Measurements from ENCODE around the gene SMAD4.
"Not testable (repeated sequence)": the region's sequence is repeated elsewhere in the genome, so short reads cannot be mapped to it uniquely, and the experiment has no call there.

The SMAD4 gene

GRCh38 chr18:51097021-51097822 is 67.2 kb downstream of the SMAD4 start:
- Mint-ChIP-seq H3K4me3 (no peak overlapping the region), H3K4me1 (ENCODE audit: low read depth) (no peaks in the 10 kb centered on the region), H3K9me3 (peaks cover 3% of the 10 kb centered on the region), H3K36me3 (ENCODE audit: low read depth) (no peaks in the 10 kb centered on the region), H3K27ac (no peak overlapping the region), H3K27me3 (ENCODE audit: low read depth) (peaks cover 6% of the 10 kb centered on the region)
- DNase-seq (ENCODE audit: low spot score), result no peak

DNA sequence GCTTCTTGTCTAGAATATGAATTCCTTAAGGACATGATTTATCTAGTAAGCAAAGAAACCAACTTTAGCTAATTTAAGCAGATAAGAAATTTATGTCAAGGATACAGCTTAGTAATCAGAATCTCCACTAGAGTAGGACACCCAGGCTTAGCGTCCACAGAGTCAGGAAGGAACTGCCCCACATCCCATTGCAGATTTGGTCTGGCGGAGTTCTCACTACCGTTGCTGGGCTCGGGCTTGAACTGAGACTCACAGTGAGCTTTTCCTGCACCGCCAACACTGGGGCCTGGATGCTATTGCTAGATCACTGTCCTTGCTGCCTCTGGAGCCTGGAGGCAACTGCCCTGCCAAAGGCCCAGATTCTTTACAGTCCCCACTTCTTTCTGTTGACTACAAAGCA is 68.1 kb downstream of the SMAD4 start:
- DNase-seq (ENCODE audit: low spot score), result no peak
- H3K9me3 Mint-ChIP-seq, result peaks cover 12% of the 10 kb centered on the region
- peaks cover 6% of the 10 kb centered on the region for H3K27me3 Mint-ChIP-seq (ENCODE audit: low read depth)
- no peak overlapping the region for H3K4me3 Mint-ChIP-seq
- H3K4me1 Mint-ChIP-seq (ENCODE audit: low read depth), result no peaks in the 10 kb centered on the region
- H3K27ac Mint-ChIP-seq, result no peak overlapping the region
- H3K36me3 Mint-ChIP-seq (ENCODE audit: low read depth), result no peaks in the 10 kb centered on the region

GRCh38 chr18:51098513-51098912 is 68.5 kb downstream of the SMAD4 start:
- Mint-ChIP-seq H3K27ac (no peak overlapping the region), H3K4me3 (no peak overlapping the region), H3K27me3 (ENCODE audit: low read depth) (peaks cover 6% of the 10 kb centered on the region), H3K4me1 (ENCODE audit: low read depth) (no peaks in the 10 kb centered on the region), H3K36me3 (ENCODE audit: low read depth) (no peaks in the 10 kb centered on the region), H3K9me3 (peaks cover 13% of the 10 kb centered on the region)
- no peak for DNase-seq (ENCODE audit: low spot score)

- DNase-seq (ENCODE audit: low spot score), result no peak
- Mint-ChIP-seq H3K4me1 (ENCODE audit: low read depth) (no peaks in the 10 kb centered on the region), H3K27me3 (ENCODE audit: low read depth) (peaks cover 6% of the 10 kb centered on the region), H3K27ac (no peak overlapping the region), H3K4me3 (no peak overlapping the region), H3K9me3 (peaks cover 13% of the 10 kb centered on the region), H3K36me3 (ENCODE audit: low read depth) (no peaks in the 10 kb centered on the region)
These were observed 70.5 kb downstream of the SMAD4 start for GRCh38 chr18:51100385-51101120.

DNA sequence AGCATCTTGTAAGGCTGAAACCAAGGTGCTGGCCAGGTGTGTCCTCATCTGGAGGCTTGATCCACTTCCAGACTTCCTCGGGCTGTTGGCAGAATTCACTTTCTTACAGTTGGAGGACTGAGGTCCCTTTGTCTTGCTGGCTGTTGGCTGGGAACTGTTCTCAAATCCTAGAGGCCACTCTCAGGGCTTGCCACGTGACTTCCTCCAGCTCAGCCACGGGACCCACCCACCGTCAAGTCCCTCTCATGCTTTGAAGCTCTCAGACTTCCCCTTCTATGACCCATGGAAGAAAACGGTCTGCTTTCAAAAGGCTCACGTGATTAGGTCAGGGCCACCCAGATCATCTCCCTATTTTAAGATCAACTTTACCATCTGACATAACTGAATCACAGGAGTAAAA is 77.1 kb downstream of the SMAD4 start:
- peaks cover 16% of the 10 kb centered on the region for H3K4me1 Mint-ChIP-seq (ENCODE audit: low read depth)
- no peak for DNase-seq (ENCODE audit: low spot score)
- H3K9me3 Mint-ChIP-seq, result peaks cover 11% of the 10 kb centered on the region
- H3K36me3 Mint-ChIP-seq (ENCODE audit: low read depth), result no peaks in the 10 kb centered on the region
- no peak overlapping the region for H3K4me3 Mint-ChIP-seq
- peak overlapping the region; percentile 39 for H3K27ac Mint-ChIP-seq
- no peaks in the 10 kb centered on the region for H3K27me3 Mint-ChIP-seq (ENCODE audit: low read depth)

DNA sequence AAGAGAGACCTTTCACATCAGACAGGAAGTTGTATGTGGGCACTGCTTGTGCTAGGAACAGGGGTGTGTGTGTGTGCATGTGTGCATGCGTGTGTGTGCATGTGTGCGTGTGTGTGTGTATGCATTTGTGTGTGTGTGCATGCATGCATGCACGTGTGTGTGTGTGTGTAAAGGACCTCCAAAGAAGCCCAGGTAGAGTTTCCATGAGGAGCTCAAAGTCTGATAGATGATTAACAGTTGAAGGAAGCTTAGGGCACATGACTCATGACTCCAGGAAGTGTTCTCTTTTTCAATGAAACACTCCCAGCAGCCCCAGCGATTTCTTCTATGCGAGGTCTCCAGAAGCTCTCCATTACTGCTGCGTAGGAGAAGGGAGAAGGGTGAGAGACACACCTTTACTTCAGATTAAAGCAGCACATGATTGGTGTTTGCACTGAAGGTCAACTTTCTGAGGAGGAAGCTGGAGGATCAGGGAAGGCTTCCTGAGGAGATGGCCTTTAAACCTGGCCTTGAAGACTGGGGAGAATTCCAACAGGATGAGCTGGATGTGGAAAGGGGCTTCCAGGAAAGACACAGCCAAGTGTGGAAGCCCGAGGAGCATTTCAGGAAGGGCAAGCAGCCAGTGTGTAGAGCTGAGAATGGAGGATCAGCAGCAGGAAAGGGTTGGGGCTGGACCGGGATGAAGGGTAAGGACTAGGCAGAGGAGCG is 77.7 kb downstream of the SMAD4 start:
- peaks cover 4% of the 10 kb centered on the region for H3K9me3 Mint-ChIP-seq
- peak overlapping the region; percentile 39 for H3K27ac Mint-ChIP-seq
- DNase-seq (ENCODE audit: low spot score), result no peak
- H3K36me3 Mint-ChIP-seq (ENCODE audit: low read depth), result no peaks in the 10 kb centered on the region
- H3K4me1 Mint-ChIP-seq (ENCODE audit: low read depth), result peaks cover 16% of the 10 kb centered on the region
- H3K27me3 Mint-ChIP-seq (ENCODE audit: low read depth), result no peaks in the 10 kb centered on the region
- no peak overlapping the region for H3K4me3 Mint-ChIP-seq

GRCh38 chr18:51108330-51108729 is 78.3 kb downstream of the SMAD4 start:
- H3K27ac Mint-ChIP-seq, result no peak overlapping the region
- H3K4me1 Mint-ChIP-seq (ENCODE audit: low read depth), result peaks cover 16% of the 10 kb centered on the region
- no peaks in the 10 kb centered on the region for H3K27me3 Mint-ChIP-seq (ENCODE audit: low read depth)
- no peaks in the 10 kb centered on the region for H3K9me3 Mint-ChIP-seq
- DNase-seq (ENCODE audit: low spot score), result no peak
- H3K36me3 Mint-ChIP-seq (ENCODE audit: low read depth), result no peaks in the 10 kb centered on the region
- H3K4me3 Mint-ChIP-seq, result no peak overlapping the region

DNA sequence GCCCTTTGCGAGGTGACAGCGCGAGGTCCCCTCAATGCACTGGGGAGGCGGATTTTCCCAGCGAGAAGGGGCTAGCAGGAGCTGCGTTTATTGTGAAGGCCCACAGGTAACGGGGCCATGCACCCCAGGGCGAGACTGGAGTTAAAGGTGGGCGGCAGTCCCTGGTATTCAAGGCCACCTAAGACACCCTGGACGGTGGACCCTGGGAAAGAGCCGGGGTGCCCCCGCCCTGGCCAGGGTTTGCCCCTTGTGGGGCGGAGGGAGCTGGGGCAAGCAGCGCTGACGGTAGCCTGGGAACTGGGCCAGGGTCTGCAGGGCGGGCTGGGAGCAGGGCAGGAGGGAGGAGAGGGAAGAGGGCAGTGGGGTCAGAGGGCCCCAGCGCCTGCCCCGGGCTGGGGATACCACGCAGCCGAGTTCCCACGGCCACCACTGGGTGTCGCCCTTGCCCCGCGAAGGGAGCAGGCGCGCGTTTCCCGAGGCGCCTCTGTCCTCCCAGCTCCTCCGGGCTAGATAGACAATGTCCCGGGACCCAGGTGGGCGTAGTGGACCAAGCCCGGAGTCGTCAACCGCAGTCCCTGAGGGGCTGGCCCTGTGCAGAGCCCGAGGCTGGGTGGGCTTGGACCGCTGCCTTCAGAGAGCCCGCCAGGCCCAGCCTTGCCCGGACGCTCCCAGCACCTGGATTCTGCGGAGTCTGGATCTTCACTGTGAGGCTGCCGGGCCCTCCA is 80.2 kb downstream of the SMAD4 start:
- peak; percentile 52 for DNase-seq (ENCODE audit: low spot score)
- H3K4me3 Mint-ChIP-seq, result no peak overlapping the region
- no peaks in the 10 kb centered on the region for H3K27me3 Mint-ChIP-seq (ENCODE audit: low read depth)
- H3K36me3 Mint-ChIP-seq (ENCODE audit: low read depth), result no peaks in the 10 kb centered on the region
- H3K4me1 Mint-ChIP-seq (ENCODE audit: low read depth), result peaks cover 16% of the 10 kb centered on the region
- H3K9me3 Mint-ChIP-seq, result no peaks in the 10 kb centered on the region
- H3K27ac Mint-ChIP-seq, result no peak overlapping the region

DNA sequence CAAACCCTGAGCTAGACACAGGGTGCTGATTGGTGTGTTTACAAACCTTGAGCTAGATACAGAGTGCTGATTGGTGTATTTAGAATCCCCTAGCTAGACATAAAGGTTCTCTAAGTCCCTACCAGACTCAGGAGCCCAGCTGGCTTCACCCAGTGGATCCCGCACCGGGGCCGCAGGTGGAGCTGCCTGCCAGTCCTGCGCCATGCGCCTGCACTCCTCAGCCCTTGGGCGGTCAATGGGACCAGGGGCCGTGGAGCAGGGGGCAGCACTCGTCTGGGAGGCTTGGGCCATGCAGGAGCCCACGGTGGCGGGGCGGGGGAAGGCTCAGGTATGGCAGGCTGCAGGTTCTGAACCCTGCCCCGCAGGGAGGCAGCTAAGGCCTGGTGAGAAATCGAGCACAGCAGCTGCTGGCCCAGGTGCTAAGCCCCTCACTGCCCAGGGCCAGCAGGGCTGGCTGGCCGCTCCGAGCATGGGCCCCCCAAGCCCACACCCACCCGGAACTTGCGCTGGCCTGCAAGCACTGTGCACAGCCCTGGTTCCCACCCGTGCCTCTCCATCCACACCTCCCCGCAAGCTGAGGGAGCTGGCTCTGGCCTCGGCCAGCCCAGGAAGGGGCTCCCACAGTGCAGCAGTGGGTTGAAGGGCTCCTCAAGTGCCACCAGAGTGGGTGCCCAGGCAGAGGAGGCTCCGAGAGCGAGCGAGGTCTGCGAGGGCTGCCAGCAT is 81.8 kb downstream of the SMAD4 start:
- H3K4me3 Mint-ChIP-seq; H3K9me3 Mint-ChIP-seq; H3K27me3 Mint-ChIP-seq (ENCODE audit: low read depth); H3K36me3 Mint-ChIP-seq (ENCODE audit: low read depth); DNase-seq (ENCODE audit: low spot score); H3K27ac Mint-ChIP-seq: not testable (repeated sequence)
- H3K4me1 Mint-ChIP-seq (ENCODE audit: low read depth), result peaks cover 16% of the 10 kb centered on the region

DNA sequence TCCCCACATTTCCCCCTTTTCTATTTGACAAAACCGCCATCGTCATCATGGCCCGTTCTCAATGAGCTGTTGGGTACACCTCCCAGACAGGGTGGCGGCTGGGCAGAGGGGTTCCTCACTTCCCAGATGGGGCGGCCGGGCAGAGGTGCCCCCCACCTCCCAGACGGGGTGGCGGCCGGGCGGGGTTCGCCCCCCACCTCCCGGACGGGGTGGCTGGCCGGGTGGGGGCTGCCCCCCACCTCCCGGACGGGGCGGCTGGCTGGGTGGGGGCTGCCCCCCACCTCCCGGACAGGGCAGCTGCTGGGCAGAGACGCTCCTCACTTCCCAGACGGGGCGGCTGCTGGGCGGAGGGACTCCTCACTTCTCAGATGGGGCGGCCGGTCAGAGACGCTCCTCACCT is 87.0 kb downstream of the SMAD4 start:
- not testable (repeated sequence) for H3K27ac Mint-ChIP-seq; H3K27me3 Mint-ChIP-seq (ENCODE audit: low read depth); H3K4me3 Mint-ChIP-seq; DNase-seq (ENCODE audit: low spot score); H3K9me3 Mint-ChIP-seq; H3K36me3 Mint-ChIP-seq (ENCODE audit: low read depth); H3K4me1 Mint-ChIP-seq (ENCODE audit: low read depth)

DNA sequence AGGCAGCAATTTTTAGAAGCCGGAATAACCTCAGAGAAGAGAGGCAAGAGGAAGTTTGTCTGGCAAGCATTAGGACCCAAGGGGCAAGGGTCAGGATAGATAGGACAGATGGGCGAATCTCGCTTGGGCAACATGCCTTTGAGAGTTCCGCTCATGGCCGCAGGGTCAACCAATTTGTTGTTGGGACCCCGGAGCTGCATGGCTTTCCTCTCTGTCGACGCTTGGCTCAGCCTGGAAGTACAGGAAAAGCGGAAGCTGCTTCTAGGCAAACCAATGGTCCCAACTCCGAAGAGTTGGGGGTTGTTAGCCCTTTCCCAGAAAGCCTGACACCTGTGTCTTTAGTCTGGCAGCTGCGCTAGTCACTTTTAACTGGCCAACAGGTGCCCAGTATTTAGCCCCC is 89.5 kb downstream of the SMAD4 start:
- DNase-seq (ENCODE audit: low spot score); H3K4me1 Mint-ChIP-seq (ENCODE audit: low read depth); H3K36me3 Mint-ChIP-seq (ENCODE audit: low read depth); H3K9me3 Mint-ChIP-seq; H3K4me3 Mint-ChIP-seq; H3K27ac Mint-ChIP-seq; H3K27me3 Mint-ChIP-seq (ENCODE audit: low read depth): not testable (repeated sequence)

DNA sequence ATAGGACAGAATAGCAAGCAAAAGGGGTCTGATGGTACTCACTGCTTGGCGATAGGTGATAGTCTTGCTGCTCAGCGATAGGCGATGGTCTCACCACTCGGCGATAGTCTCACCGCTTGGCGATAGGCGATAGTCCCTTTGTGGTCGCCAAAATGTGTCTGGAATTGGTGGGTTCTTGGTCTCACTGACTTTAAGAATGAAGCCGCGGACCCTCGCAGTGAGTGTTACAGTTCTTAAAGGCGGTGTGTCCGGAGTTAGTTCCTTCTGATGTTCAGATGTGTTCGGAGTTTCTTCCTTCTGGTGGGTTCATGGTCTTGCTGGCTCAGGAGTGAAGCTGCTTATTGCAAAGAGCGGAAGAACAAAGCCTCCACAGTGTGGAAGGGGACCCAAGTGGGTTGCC is 90.0 kb downstream of the SMAD4 start:
- H3K27ac Mint-ChIP-seq, result not testable (repeated sequence)

DNA sequence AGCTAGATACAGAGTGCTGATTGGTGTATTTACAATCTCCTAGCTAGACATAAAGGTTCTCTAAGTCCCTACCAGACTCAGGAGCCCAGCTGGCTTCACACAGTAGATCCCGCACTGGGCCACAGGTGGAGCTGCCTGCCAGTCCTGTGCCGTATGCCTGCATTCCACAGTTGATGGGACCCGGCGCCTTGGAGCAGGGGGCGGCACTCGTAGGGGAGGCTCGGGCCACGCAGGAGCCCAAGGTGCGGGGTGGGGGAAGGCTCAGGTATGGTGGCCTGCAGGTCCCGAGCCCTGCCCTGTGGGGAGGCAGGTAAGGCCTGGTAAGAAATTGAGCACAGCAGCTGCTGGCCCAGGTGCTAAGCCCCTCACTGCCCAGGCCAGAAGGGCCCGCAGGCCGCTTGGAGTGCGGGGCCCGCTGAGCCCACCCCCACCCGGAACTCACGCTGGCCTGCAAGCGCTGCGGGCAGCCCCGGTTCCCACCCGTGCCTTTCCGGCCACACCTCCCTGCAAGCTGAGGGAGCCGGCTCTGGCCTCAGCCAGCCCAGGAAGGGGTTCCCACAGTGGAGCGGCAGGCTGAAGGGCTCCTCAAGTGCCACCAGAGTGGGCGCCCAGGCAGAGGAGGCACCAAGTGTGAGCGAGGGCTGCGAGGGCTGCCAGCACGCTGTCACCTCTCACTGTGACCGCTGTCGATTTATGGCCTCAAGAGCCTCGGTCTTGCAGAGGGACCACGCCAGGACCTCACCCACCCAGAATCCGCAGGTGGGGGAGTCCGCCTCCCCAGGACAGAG is 91.0 kb downstream of the SMAD4 start:
- no peak for DNase-seq (ENCODE audit: low spot score)
- Mint-ChIP-seq H3K27me3 (ENCODE audit: low read depth) (no peaks in the 10 kb centered on the region), H3K4me1 (ENCODE audit: low read depth) (no peaks in the 10 kb centered on the region), H3K4me3 (no peak overlapping the region), H3K27ac (no peak overlapping the region), H3K36me3 (ENCODE audit: low read depth) (no peaks in the 10 kb centered on the region), H3K9me3 (peaks cover 9% of the 10 kb centered on the region)

More for the DNA sequence above, 90.0 kb downstream of the SMAD4 start:
- H3K36me3 Mint-ChIP-seq (ENCODE audit: low read depth); DNase-seq (ENCODE audit: low spot score); H3K9me3 Mint-ChIP-seq; H3K27me3 Mint-ChIP-seq (ENCODE audit: low read depth); H3K4me1 Mint-ChIP-seq (ENCODE audit: low read depth); H3K4me3 Mint-ChIP-seq: not testable (repeated sequence)
